ENCODE measurements around the gene TLX3.

DNA sequence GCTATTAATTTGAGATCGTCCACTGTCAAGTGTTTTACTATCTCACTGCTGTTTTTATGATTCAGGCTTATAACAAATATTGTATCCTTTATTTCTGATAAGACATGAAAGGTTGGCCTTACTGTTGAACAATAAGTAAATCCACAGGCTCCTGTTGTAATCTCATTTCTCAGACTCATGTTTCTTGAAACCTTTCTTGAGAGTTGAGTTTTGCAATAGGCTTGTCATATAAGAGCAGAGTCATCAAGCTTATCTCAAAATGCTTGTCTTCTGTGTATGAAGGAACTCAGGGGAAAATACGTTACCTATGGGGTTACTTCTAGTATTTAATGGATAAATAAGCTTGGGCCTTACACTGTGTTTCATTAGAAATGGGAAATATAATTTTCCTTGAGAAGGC, 9.2 kb upstream of the TLX3 start:
- TF ChIP-seq, protein P1, sequence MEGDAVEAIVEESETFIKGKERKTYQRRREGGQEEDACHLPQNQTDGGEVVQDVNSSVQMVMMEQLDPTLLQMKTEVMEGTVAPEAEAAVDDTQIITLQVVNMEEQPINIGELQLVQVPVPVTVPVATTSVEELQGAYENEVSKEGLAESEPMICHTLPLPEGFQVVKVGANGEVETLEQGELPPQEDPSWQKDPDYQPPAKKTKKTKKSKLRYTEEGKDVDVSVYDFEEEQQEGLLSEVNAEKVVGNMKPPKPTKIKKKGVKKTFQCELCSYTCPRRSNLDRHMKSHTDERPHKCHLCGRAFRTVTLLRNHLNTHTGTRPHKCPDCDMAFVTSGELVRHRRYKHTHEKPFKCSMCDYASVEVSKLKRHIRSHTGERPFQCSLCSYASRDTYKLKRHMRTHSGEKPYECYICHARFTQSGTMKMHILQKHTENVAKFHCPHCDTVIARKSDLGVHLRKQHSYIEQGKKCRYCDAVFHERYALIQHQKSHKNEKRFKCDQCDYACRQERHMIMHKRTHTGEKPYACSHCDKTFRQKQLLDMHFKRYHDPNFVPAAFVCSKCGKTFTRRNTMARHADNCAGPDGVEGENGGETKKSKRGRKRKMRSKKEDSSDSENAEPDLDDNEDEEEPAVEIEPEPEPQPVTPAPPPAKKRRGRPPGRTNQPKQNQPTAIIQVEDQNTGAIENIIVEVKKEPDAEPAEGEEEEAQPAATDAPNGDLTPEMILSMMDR (IDR thresholded peaks at IDR 0.05) = no peak
- no peak for TF ChIP-seq POLR2A (IDR thresholded peaks at IDR 0.05)
